NB4 (cell line): ENCODE measurements around the gene NTM.

Experiments
- DNase-seq: peaks from one replicate; pipeline ENCODE4 v3.0.0; 2010; ENCODE audit warnings: low read depth
- H3K4me3 ChIP-seq: one replicate; pipeline ENCODE4 v1.5.1; 2011; ENCODE audit warnings: mild to moderate bottlenecking, low read depth, low read length, moderate library complexity
- CTCF ChIP-seq: IDR thresholded peaks from one replicate; pipeline ENCODE4 v1.5.1; 2012; ENCODE audit warnings: low read depth, low read length
- MYC ChIP-seq: IDR thresholded peaks from 2 replicates; pipeline ENCODE4 v1.6.1; 2011; ENCODE audit warnings: low read depth, low read length
- POLR2A ChIP-seq: IDR thresholded peaks from 2 replicates; pipeline ENCODE4 v1.6.1; 2011; ENCODE audit warnings: mild to moderate bottlenecking; ENCODE audit not compliant: insufficient read length; ENCODE audit errors: extremely low read depth
- TF ChIP-seq, protein P1 (sequence below): IDR thresholded peaks from 2 replicates; pipeline ENCODE4 v1.6.1; 2011; ENCODE audit warnings: low read depth, low read length

The NTM gene

DNA sequence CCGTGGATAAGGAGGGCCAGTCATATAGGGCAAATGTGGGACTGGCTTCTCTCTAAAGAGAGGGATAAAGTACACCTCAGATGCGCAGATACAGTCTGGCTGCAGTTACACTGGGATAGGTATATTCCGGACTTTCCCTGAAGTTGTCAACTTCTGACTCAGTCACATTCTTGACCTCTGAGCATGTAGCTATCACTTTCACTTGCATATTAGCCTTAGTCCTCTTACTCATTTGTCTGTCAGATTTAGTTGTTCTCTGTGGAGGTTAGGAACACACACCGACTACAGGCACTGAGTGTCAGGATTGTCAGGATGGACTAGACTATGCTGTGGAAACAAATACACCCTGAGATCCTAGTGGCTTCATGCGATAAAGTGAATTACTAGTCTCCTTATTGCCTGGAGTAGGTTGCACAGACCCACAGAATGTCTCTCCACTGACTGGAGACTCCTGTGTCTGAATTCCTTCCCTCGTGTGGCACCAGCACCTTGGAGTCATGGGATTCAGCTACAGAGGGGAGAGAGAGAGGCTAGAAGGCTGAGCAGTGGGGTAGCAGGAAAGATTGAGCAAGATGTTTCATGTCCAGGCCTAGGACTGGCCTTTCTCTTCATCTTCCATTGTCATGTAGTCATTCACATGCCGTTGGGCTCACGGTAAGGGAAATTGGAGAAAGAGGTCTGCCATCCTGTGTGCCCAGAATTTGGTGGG, 654.3 kb downstream of the NTM start:
- H3K4me3 ChIP-seq, result no peak overlapping the region
- TF ChIP-seq CTCF (no peak), MYC (no peak), POLR2A (no peak)
- TF ChIP-seq, protein P1, sequence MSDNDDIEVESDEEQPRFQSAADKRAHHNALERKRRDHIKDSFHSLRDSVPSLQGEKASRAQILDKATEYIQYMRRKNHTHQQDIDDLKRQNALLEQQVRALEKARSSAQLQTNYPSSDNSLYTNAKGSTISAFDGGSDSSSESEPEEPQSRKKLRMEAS, result no peak
- DNase-seq, result no peak

DNA sequence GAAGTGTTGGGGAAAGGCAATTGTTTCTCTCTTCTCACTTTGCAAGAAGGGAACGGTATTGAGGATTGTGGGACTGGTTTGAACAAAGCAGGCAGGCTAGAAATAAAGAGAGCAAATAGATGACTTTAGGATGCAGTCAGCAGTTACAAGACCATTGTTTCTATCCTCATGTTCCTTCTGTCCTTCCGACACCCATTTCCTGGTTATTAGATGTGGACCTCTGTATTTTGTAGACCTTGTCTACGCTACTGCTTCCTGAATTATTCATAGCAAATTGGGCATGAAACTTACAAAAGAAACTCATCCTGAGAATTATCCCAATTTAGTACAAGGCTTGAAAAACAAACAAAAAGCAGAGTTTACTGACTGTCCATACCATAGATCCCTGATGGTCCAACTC, 656.3 kb downstream of the NTM start:
- H3K4me3 ChIP-seq, result no peak overlapping the region
- TF ChIP-seq, protein P1, result no peak
- TF ChIP-seq MYC, result no peak

DNA sequence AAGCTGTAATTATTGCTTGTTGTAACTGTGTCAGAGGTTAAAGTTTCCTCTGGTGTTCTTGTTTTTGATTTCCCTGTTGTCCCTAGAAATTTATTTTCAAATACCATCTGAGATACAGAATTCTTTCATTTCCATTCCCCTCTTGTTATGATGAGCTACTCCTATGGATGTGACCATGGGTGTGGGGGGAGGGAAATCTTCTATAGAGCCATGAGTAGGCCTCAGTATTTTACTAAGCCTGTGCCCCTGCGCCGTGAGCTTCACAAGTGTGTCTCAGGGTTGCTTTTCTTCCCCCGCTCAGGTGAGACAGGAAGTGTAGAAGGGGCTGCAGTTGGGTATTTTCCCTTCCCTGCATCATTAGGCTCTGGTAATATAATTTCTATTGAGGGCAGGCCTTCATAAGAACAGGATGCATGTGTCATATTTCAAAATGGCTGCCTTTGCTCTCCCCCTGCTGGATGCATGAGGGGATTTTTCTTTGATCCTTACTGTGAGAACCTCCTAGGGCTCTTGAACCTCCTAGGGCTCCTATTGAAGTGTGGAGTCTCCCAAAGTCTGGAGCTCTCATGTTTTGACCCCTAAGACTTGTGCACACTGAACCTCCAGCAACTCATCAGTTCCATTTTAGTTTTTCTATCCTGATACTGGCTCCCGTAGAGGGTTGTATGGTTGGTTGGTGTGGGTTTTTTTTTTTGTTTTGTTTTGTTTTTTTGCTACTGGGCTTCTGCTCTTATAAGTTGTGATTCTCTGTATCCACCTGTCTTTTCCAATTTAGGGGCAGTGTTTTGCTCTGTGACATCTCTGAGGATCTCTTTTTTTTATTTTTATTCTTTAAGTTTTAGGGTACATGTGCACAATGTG, 658.2 kb downstream of the NTM start:
- no peak for TF ChIP-seq POLR2A
- peak; percentile 41 for TF ChIP-seq CTCF
- peak; percentile 25 for DNase-seq
- no peak overlapping the region for H3K4me3 ChIP-seq

More for the DNA sequence above, 656.3 kb downstream of the NTM start:
- no peak for DNase-seq

DNA sequence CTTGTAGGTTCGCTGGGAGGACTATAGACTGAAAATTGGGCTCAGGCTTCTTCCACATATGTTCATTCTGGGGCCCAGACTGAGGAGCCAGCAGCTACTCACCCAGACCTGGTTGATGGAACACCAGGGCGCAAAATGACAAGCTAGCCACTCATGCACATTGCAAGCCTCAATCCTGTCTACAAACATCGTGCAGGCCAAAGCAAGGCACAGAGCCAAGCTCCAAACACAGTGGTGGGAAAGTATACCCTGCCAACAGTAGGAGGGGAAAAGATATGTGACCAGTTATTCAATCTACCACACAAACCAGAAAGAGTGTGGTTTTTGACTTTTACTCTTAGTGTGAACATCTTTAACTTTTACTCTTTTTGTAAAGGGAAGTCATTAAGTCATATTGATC, 660.5 kb downstream of the NTM start:
- TF ChIP-seq, protein P1, result no peak
- TF ChIP-seq CTCF (no peak), MYC (no peak), POLR2A (no peak)

DNA sequence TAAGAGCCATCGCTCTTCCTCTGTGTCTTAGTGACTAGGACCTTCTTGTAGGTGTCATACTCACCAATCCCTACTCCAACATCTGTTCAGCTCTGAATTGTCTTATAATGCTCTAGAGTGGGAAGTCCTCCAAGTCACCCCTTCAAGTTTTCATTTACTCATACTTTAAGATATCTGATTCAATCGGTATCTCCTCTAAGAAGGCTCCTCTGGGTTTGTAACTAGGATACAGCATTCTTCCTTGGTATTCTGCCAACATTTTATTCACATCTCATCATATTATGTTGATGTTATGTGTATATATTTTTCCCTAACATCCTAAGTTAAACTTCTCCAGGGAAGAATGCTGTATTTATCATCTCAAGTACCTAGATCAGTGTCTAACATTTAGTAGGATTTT, 662.1 kb downstream of the NTM start:
- DNase-seq, result no peak
- H3K4me3 ChIP-seq, result no peak overlapping the region
- TF ChIP-seq CTCF (no peak), POLR2A (no peak), MYC (no peak)
- TF ChIP-seq, protein P1, result no peak

More for the DNA sequence above, 660.5 kb downstream of the NTM start:
- H3K4me3 ChIP-seq, result no peak overlapping the region
- no peak for DNase-seq

GRCh38 chr11:132033051-132033450, 662.6 kb downstream of the NTM start:
- no peak for TF ChIP-seq CTCF
- no peak for TF ChIP-seq POLR2A
- TF ChIP-seq MYC, result no peak
- TF ChIP-seq, protein P1, result no peak
- no peak for DNase-seq
- H3K4me3 ChIP-seq, result no peak overlapping the region
